Peyer's patch (tissue), 4 donors: ENCODE measurements around the gene TTC22. TPM values are rescaled to one million over a fixed set of nuclear protein-coding genes. Genes with fewer than 3 reads are reported as not detected.
A peak's percentile ranks its signal among the peaks of the same experiment; 100 is the strongest.

Experiments
- DNase-seq, 3 donors: peaks; one replicate each; pipeline ENCODE4 v3.0.0-alpha.2; 2017 to 2019
- H3K27ac ChIP-seq, 4 donors: fragments of 200-600 bp; sonication (generic); one replicate each; pipeline ENCODE4 v1.5.1; 2016 to 2019
- H3K27me3 ChIP-seq, 2 donors: fragments of 200-600 bp; sonication (generic); one replicate each; pipeline ENCODE4 v1.5.1; 2019
- H3K36me3 ChIP-seq, 3 donors: fragments of 200-600 bp; sonication (generic); one replicate each; pipeline ENCODE4 v1.5.1; 2016 to 2019
- H3K4me1 ChIP-seq, 4 donors: fragments of 200-600 bp; sonication (generic); one replicate each; pipeline ENCODE4 v1.5.1; 2016 to 2019
- H3K4me3 ChIP-seq, 4 donors: fragments of 200-600 bp; sonication (generic); 1 replicate in 3 of 4; 2 replicates in 1 of 4; pipeline ENCODE4 v1.5.1; 2016 to 2019; ENCODE audit warnings: mild to moderate bottlenecking in 1 of 4
- H3K9me3 ChIP-seq, 4 donors: fragments of 200-600 bp; sonication (generic); one replicate each; pipeline ENCODE4 v1.5.1; 2016 to 2019; ENCODE audit warnings: mild to moderate bottlenecking in 1 of 4
- CTCF ChIP-seq, 6 experiments: fragments of 450-650 bp in 4 of 6; fragments of 200-600 bp in 2 of 6; sonication (generic) in 1 of 6; IDR thresholded peaks; one replicate each; pipeline ENCODE4 v1.5.1; 2017 to 2019; ENCODE audit warnings: antibody characterized with exemption in 6 of 6, mild to moderate bottlenecking in 3 of 6, moderate library complexity in 1 of 6
- POLR2A ChIP-seq, 2 donors: fragments of 450-650 bp; IDR thresholded peaks; one replicate each; pipeline ENCODE4 v1.5.1; 2017; ENCODE audit warnings: antibody characterized with exemption in 2 of 2, mild to moderate bottlenecking in 2 of 2, moderate library complexity in 2 of 2
- total RNA-seq, 4 donors: library from RNA; depleted of rRNA; stranded (reverse); fragments of >200 nt; gene quantifications; one replicate each; pipeline ENCODE4 v1.1.0, GENCODE V29; 2016

The TTC22 gene
- total RNA-seq, 4 donors from 2014 or later, result 15.7 to 136 (median 102) TPM

- H3K4me3 ChIP-seq, result no peak overlapping the region
- H3K27ac ChIP-seq, result peak overlapping the region in 2 of 4 donors; percentile 85 to 90
- TF ChIP-seq CTCF (IDR thresholded peaks at IDR 0.05) (no peak), POLR2A (IDR thresholded peaks at IDR 0.05) (no peak)
- no peaks in the 10 kb centered on the region for H3K36me3 ChIP-seq
- DNase-seq, result peak in 2 of 3 donors; percentile 14 to 49
- H3K9me3 ChIP-seq, result no peaks in the 10 kb centered on the region
- no peaks in the 10 kb centered on the region for H3K27me3 ChIP-seq
- peaks cover 0 to 14% (median 5%) of the 10 kb centered on the region in 4 donors for H3K4me1 ChIP-seq
These were observed 12.5 kb upstream of the TTC22 start for GRCh38 chr1:54813485-54814125.

- H3K4me1 ChIP-seq, result peaks cover 0 to 14% (median 5%) of the 10 kb centered on the region in 4 donors
- DNase-seq, result peak; percentile 15 to 59 (median 28)
- H3K9me3 ChIP-seq, result no peaks in the 10 kb centered on the region
- no peak overlapping the region for H3K27ac ChIP-seq
- no peak overlapping the region for H3K4me3 ChIP-seq
- H3K36me3 ChIP-seq, result no peaks in the 10 kb centered on the region
- no peaks in the 10 kb centered on the region for H3K27me3 ChIP-seq
- no peak for TF ChIP-seq CTCF (IDR thresholded peaks at IDR 0.05)
- no peak for TF ChIP-seq POLR2A (IDR thresholded peaks at IDR 0.05)
These were observed 11.8 kb upstream of the TTC22 start for GRCh38 chr1:54812801-54813484.

DNA sequence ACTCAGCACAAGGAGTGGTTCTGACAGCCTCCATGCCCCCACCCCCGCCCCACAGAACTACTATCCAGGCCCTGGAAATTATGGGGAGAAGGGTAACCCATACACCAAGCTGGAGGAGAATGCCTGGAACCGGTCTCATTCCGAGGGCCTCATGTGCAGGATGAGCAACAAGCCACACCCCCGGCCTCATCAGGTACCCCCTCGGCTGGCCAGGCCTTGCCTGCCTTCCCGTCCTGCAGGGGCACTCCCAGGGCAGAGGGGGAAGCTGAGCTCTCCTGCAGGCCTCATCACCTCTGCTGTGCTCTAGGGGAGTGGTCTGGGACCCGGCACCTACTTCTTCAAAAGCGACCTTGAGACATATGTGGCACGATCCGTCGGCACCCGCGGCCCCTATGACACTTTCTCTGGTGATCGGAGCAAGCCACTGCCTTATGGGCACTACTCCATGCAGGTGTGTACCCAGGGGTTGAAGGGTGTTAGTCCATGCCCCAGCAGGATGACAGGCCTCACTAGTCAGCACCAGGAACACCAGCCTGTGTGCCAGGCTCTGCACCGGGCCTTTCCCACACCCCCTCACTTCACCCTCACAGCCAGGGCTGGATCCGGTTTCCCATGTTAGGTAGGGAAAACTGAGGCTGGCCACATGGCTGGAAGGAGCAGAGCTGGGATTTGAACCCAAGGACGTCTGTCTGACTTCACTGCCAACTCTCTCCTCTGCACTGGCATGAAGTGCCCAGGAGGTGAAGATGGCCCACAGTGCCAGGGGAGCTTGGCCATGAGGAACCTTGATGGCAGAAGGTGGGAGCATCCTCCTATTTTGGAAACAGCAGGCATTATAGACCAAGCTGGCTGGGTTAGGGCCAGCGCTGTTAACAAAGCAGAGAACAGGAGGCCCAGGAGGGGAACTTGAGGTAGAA lies 10.9 kb upstream of the TTC22 start:
- H3K4me3 ChIP-seq, result no peak overlapping the region
- H3K9me3 ChIP-seq, result no peaks in the 10 kb centered on the region
- peak; percentile 14 to 46 (median 38) for DNase-seq
- H3K27ac ChIP-seq, result no peak overlapping the region
- no peaks in the 10 kb centered on the region for H3K36me3 ChIP-seq
- peaks cover 0 to 20% (median 5%) of the 10 kb centered on the region in 4 donors for H3K4me1 ChIP-seq
- no peaks in the 10 kb centered on the region for H3K27me3 ChIP-seq
- TF ChIP-seq POLR2A (IDR thresholded peaks at IDR 0.05) (no peak), CTCF (IDR thresholded peaks at IDR 0.05) (no peak)

- Histone ChIP-seq H3K9me3 (no peaks in the 10 kb centered on the region), H3K4me3 (no peak overlapping the region), H3K4me1 (peaks cover 0 to 22% (median 4%) of the 10 kb centered on the region in 4 donors), H3K36me3 (no peaks in the 10 kb centered on the region), H3K27ac (no peak overlapping the region), H3K27me3 (no peaks in the 10 kb centered on the region)
- DNase-seq, result peak; percentile 1 to 29 (median 25)
- TF ChIP-seq POLR2A (IDR thresholded peaks at IDR 0.05) (no peak), CTCF (IDR thresholded peaks at IDR 0.05) (no peak)
These were observed 9.9 kb upstream of the TTC22 start for GRCh38 chr1:54811066-54811465.

DNA sequence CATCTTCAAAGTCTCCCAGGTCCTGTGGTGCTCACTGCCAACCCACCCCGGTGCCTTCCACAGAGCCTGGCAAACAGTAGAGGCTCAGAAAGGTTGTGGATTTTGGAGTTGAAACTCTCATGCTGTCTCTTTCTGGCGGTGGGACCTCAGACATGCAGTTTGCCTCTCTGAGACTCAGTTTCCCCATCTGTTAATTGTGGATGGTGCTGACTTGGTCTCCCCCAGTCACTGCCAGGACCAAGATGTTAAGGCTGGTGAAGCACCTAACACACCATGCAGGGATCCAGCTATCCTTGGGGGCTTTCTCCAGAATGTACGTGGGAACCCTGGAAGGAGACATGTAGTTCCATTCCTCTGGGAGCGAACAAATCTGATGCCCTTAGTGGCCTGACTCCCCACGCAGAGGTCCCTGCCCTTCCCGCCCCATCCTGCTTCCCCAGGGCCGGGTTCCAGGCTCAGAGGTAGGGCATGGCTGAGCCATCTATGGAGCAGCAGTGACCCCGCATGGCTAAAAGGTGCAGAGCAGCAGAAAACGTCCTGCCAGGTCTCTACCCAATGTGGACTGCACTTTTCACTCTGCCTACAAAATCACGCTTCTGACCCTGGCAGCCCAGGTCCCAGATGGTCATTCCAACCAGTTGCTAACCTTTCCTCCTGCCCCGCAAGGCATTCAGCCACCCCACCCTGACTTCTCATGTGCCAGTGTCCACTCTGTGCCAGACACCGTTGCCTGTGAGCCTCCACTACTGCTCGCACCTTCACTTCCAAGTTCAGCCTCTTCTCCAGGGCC lies 9.2 kb upstream of the TTC22 start:
- TF ChIP-seq POLR2A (IDR thresholded peaks at IDR 0.05), result peak in 1 of 2 donors; percentile 18
- TF ChIP-seq CTCF (IDR thresholded peaks at IDR 0.05), result peak; percentile 47 to 96 (median 86)
- peaks cover 0 to 20% (median 2%) of the 10 kb centered on the region in 4 donors for H3K4me1 ChIP-seq
- H3K36me3 ChIP-seq, result no peaks in the 10 kb centered on the region
- peak overlapping the region in 1 of 4 donors; percentile 35 for H3K27ac ChIP-seq
- H3K4me3 ChIP-seq, result no peak overlapping the region
- no peaks in the 10 kb centered on the region for H3K9me3 ChIP-seq
- no peaks in the 10 kb centered on the region for H3K27me3 ChIP-seq
- peak; percentile 36 to 88 (median 86) for DNase-seq
